HG03432 (cell line): ENCODE results near the gene FKTN.
"Not testable (repeated sequence)": the region's sequence is repeated elsewhere in the genome, so short reads cannot be mapped to it uniquely, and the experiment has no call there.

Experiments used
- ATAC-seq: cut with Tn5 transposase; IDR thresholded peaks from one replicate; pipeline ENCODE4 v1.9.1; 2021; ENCODE audit warnings: mild to moderate bottlenecking, moderate library complexity; ENCODE audit not compliant: unreplicated experiment

The FKTN gene

GRCh38 chr9:105557804-105558610, at the start of gene FKTN:
TSS of gene FKTN (plus strand) at chr9:105558131. CDS start at chr9:105575033, 16,902 bp downstream.
- peak; percentile 98 for ATAC-seq

DNA sequence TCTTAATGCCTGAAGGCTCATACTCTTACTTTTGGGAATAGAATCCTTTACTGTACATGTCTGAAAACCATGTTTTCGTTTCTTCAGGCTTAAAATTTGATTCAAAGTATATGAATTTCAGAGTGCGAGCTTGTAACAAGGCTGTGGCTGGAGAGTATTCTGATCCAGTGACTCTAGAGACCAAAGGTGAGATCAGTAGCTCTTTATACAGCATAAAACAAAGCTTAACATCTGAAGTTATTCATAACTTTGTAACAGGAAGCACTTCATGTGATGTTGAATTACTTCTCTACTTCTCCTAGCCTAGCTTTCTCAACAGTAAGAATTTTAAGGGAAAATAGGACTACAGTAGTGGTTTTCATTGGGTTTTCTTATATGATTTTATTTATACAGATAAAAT, 49.4 kb upstream of the FKTN start:
- ATAC-seq, result no peak

GRCh38 chr9:105510024-105510423, 47.9 kb upstream of the FKTN start:
- ATAC-seq, result peak; percentile 91

- ATAC-seq, result no peak
Observed at GRCh38 chr9:105511446-105511845, 46.5 kb upstream of the FKTN start.

GRCh38 chr9:105515811-105516413, 42.0 kb upstream of the FKTN start:
- no peak for ATAC-seq

DNA sequence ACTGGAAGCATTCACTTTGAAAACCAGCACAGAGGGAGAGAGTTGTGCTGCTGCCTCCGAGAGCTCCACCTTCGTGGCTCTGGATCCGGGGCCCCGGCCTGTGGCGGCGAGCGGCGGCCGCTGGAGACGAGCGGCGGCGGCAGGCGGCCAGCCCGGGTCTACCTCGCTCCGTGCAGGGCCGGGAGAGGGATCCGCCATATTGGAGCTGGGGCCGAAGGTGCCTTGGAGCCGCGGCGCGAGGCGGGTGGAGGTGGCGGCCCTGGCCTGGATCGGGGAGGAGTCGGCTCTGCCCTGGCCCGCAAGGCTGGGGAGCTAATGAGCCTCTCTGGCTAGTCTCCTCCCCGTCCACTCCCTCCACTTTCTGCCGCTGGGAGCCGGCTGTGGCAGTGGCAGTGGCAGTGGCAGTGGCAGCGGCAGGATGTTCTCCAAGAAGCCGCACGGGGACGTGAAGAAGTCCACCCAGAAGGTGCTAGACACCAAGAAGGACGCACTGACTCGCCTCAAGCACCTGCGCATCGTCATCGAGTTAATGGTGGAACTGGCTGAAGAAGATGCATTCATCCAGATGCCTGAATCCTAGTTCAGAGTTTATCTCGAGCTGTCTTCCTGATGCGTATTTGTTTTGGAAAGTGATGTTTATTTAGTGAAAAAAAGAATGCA, 38.1 kb upstream of the FKTN start:
- peak; percentile 81 for ATAC-seq

DNA sequence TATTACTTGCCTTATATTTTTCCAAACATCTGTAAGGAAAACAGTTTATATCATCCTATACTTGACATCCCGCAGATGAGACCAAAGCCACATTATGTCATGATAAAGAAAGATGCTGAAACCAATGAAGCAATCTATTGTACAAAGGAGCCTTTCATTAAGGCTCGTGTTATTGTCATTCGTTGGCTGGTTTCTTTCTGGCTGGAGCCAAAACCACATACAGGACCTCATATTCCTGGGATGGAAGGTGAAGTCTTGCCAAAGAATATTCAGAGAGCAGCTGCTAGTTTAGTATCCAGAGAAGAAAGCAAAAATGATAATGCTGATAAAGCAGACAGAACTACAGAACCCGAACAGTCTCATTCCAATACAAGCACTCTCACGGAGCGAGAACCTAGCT, 36.9 kb upstream of the FKTN start:
- ATAC-seq, result not testable (repeated sequence)

- ATAC-seq, result peak; percentile 95
Observed at GRCh38 chr9:105522618-105523385, 35.1 kb upstream of the FKTN start.

DNA sequence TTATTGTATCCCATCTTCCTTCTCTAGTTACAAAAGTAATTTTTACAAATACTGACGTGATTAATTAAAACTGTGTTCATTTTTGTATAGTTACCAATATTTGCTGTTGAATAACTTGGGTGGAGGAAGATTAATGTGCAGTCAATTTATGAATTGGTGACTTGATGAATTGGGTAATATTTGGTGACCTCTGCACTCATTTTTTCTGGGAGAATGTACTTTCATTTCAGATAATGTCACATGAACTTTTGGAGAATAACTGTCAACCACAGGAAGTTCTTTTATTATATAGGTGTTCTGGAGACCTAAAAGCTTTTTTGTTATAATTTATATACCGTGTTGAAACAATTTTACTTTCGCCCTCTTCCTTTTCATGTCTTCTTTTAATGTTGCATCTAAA, 26.4 kb upstream of the FKTN start:
- no peak for ATAC-seq

DNA sequence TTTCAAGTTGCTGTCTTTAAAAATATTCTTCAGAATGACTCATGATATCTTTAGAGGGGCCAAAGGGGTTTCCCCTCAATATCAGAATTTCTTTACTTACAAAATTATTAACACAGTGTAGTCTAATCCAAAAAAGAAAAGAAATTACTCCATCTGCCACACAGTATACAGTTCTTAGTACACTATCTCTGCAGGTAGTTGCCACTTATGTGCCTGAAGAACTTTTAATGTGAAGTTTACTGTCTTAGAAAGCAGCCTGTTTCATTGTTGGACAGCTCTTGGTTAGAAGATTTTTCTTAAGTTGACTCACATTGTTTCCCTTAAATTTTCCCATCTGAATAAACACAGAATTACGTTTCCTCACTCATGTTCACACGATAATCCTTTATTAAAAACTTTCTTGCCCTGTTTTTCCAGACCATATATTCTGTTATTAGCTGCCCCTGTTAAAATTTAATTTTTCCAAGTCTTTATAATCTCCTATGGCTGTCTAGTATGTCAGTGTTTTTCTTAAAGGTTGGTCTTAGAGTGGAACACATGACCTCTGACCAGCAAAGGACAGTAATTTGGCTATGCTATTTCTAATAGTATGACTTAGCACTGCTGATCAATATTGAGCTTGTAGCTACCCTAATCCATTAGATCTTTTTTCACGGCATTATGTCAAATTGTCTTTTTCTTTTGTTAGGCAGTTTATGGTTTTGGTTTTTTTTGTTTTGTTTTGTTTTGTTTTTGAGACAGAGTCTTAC, 21.8 kb upstream of the FKTN start:
- peak; percentile 83 for ATAC-seq

DNA sequence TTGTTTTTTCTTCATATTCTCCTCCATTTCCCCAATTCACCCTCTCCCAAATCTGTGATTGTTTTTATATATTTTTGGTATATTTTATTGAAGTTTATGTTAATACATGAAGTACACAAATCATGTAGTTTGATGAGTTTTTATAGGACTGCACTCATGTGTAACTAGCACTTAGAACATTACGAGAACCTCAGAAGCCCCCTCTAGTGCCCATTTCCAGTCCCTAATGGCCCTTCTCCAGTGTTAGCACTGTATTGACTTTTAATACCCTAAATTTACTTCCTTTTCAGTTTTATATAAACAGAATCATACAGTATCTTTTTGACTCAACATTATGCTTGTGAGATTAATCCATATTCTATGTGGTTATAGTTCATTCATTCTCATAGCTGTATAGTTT, 18.5 kb upstream of the FKTN start:
- ATAC-seq, result no peak

DNA sequence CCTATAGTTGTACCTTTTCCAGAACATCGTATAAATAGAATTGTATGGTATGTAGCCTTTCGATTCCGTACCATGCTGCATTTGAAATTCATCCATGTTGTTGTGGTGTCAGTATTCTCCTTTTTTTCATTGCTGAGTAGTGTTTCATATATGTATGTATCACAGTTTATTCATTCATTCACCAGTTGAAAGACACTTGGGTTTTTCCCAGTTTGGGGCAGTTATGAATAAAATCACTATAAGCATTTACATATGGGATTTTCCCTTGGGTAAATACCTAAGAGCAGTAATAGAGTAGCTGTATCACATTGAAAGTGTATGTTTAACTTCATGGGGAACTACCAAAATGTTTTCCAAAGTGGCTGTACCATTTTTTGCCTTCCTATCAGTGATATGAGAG, 16.1 kb upstream of the FKTN start:
- ATAC-seq, result peak; percentile 98

DNA sequence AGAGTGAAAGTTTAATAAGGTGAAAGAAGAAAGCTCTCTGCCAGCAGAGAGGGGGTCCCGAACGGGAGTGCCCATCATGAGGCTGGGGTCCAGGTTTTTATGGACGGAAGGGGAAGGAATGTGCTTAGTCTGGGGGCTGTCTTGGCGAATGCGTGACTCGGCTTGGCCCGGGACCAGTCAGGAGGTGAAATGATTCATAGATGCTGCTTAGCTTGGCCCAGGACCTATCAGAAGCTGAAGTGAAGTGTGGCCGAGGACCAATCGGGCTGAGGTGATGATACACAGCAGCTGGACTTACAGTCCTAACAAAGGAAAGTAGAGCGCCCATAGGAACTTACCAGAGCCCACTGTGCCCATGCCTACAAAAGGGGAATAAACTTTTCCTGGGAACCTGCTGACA, 3.9 kb upstream of the FKTN start:
- no peak for ATAC-seq

DNA sequence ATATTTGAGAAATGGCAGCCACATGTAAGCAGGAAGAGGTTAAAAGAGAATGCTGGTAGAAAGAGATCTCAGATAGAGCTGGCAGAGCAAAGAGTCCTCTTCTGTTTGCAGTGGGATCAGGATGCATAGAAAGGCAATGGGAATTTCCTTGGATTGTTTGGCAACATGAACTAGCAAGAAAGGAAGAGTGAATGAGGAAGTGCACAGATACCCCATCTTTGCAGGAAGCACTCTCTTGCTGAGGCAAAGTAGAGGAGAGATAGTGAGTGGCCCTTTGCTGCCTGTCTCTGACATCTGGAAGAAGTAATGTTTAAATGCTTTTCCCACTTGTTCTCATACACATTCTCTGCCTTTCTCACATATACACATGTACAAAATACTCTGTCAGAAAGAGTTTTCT, 14.5 kb downstream of the FKTN start:
- ATAC-seq, result no peak

GRCh38 chr9:105579952-105580351, 22.0 kb downstream of the FKTN start:
- ATAC-seq, result not testable (repeated sequence)

DNA sequence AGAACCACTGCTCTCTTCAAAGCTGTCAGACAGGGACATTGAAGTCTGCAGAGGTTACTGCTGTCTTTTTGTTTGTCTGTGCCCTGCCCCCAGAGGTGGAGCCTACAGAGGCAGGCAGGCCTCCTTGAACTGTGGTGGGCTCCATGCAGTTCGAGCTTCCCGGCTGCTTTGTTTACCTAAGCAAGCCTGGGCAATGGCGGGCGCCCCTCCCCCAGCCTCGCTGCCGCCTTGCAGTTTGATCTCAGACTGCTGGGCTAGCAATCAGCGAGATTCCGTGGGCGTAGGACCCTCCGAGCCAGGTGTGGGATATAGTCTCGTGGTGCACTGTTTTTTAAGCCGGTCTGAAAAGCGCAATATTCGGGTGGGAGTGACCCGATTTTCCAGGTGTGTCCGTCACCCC, 23.6 kb downstream of the FKTN start:
- ATAC-seq, result not testable (repeated sequence)

DNA sequence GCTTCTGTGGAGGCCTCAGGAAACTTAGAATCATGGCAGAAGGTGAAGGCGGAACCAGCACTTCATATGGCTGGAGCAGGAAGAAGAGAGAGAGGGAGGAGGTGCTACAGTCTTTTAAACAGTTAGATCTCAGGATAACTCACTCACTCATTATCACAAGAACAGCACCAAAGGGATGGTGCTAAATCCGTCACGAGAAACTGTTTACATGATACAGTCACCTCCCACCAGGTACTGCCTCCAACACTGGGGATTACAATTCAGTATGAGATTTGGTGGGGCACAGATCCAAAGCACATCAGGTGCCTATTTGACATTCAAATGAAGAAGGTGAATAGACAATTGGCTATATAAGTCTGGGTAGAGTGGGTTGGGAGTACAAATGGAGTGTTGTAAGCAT, 35.2 kb downstream of the FKTN start:
- no peak for ATAC-seq

- peak; percentile 90 for ATAC-seq
Observed at GRCh38 chr9:105608721-105609598, 51.0 kb downstream of the FKTN start.

DNA sequence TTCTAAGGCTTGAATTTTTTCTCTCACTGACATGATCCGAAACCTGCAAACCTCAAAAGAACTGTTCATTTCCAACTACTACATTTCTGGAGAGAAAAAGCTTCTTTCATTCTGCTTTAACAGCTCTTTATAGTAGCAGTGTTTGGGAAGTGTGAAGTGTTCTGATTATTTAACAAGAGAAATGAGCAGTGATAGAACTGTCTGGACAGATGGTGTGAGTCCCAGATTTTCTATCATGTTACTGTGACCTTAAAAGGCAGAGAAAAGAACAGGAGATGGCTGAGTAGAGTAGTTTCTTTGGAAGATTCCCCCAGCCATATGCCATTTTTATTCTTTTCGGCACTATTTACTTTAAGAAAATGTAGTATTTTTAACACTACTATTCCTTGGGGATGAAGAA, 63.1 kb downstream of the FKTN start:
- no peak for ATAC-seq

GRCh38 chr9:105625088-105625487, 67.2 kb downstream of the FKTN start:
- no peak for ATAC-seq
